DOHH2 (cell line): ENCODE data around the gene TMEM87A.

Experiments
- EZH2phosphoT487 ChIP-seq: fragments of 200-600 bp; sonication (generic); IDR thresholded peaks from 2 replicates; pipeline ENCODE4 v1.6.1; 2017; ENCODE audit warnings: borderline replicate concordance, mild to moderate bottlenecking, antibody characterized with exemption, low read length, moderate library complexity, mixed read lengths
- TF ChIP-seq, protein P1 (sequence below): fragments of 200-600 bp; sonication (generic); IDR thresholded peaks from one replicate; pipeline ENCODE4 v1.5.1; 2014; ENCODE audit warnings: antibody characterized with exemption, mild to moderate bottlenecking, low read depth, low read length; ENCODE audit not compliant: poor library complexity, severe bottlenecking

DNA sequence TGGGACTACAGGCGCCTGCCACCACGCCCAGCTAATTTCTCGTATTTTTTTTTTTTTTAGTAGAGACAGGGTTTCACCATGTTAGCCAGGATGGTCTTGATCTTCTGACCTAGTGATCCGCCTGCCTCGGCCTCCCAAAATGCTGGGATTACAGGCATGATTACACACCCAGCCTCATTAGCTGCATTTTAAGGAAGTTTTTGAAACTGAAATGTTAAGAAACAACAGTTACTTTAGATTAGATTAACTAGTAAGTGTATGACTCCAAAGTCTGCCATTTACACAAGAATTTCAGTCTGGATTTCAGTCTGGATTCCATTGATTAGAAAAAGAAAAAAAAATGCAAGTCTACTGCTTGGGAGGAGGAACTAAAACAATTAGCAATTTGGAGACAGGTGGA is 40.6 kb downstream of the TMEM87A start:
- TF ChIP-seq, protein P1, sequence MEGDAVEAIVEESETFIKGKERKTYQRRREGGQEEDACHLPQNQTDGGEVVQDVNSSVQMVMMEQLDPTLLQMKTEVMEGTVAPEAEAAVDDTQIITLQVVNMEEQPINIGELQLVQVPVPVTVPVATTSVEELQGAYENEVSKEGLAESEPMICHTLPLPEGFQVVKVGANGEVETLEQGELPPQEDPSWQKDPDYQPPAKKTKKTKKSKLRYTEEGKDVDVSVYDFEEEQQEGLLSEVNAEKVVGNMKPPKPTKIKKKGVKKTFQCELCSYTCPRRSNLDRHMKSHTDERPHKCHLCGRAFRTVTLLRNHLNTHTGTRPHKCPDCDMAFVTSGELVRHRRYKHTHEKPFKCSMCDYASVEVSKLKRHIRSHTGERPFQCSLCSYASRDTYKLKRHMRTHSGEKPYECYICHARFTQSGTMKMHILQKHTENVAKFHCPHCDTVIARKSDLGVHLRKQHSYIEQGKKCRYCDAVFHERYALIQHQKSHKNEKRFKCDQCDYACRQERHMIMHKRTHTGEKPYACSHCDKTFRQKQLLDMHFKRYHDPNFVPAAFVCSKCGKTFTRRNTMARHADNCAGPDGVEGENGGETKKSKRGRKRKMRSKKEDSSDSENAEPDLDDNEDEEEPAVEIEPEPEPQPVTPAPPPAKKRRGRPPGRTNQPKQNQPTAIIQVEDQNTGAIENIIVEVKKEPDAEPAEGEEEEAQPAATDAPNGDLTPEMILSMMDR, result no peak
- TF ChIP-seq EZH2phosphoT487, result no peak
